HG03066 (cell line): ENCODE results near the gene COL18A1.

Experiments used
- ATAC-seq: cut with Tn5 transposase; IDR thresholded peaks from one replicate; pipeline ENCODE4 v1.9.1; 2021; ENCODE audit warnings: low read depth; ENCODE audit not compliant: unreplicated experiment

The COL18A1 gene

DNA sequence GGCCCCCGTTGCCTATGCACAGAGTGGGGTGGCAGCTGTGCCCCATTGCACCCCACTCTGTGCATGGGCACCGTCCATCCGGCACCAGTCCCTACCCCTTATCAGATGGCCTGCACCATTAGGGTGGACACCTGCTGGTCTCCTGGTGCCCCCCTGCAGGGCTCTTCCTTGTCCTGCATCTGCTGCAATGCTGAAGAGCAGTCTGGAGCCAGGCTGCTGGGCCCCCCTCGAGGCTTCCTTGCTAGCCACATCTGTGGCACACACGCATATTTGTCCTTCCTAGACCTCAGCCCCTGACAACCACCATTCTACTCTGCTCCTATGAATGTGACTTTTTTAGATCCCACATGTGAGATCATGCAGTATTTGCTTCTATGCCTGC is 56.4 kb downstream of the COL18A1 start:
- ATAC-seq, result no peak

DNA sequence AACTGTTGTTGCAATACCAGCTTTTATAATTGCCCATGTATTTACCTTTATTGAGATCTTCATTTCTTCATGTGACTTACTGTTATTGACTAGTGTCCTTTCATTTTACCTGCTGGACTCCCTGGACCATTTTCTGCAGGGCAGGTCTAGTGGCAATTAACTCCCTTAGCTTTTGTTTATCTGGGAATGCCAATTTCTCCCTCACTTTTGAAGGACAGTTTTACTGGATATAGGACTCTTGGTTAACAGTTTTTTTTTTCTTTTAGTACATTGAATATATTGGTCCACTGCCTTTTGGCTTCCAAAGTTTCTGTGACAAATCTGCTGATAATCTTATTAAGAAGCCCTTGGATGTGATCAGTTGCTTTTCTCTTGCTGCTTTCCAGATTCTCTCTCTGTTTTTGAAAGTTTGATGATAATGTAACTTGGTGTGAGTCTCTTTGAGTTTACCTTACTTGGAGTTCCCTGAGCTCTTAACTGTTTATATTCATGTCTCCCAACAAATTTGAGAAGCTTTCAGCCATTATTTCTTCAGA is 56.9 kb downstream of the COL18A1 start:
- ATAC-seq, result no peak

DNA sequence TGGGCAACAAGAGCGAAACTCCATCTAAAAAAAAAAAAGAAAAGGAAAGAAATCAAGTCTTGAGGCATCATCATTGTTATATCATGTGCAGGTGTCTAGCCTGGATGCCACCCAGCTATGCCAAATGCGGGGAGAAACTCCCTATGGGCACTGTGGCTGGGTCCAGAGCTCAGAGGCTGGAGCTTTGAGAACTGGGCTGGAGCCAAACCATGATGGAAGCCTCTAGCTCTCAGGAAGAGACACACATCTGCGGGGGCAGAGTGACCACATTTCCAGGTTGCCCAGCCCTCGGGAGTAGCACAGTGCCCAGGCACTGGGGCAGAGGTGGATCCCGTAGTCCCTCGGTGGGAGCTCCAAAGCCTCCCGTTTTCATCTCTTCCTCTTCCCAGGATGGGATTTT is 58.9 kb downstream of the COL18A1 start:
- ATAC-seq, result no peak

DNA sequence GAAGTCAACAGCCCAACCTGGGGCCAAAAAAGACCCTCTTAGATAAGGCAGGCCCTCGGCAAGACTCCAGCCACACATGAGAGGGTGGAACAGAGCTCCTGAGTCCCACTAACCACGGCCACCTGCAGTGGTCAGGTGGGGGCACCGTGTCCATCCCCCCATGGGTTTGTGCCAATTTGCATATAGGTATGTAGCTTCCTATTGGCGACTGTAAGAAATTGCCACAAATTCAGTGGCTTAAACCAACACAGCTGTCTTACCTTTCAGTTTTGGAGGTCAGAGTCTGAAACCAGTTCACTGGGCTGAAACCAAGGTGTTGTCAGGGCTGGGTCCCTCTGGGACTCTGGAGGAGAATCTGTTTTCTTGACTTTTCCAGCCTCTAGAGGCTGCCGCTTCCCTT is 59.3 kb downstream of the COL18A1 start:
- no peak for ATAC-seq

DNA sequence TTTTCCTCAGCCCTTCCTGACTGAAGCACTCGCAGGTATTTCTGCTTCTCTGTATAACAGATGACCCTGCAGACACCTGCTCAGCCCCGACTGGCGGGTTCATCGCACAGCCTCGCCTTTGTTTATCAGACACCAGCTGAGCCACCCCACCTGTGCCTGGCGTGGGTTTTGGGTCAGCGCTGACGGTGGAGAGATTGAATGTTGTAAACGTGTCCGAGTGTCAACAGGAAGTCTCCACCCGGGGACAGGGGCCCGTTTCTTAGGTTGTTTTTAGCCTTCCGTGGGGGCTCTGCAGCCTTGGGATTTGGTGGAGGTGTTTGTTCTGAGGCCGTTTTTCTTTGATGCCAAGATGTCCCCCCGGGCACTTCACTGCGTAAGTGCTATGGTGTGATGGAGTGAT is 60.1 kb downstream of the COL18A1 start:
- ATAC-seq, result no peak

DNA sequence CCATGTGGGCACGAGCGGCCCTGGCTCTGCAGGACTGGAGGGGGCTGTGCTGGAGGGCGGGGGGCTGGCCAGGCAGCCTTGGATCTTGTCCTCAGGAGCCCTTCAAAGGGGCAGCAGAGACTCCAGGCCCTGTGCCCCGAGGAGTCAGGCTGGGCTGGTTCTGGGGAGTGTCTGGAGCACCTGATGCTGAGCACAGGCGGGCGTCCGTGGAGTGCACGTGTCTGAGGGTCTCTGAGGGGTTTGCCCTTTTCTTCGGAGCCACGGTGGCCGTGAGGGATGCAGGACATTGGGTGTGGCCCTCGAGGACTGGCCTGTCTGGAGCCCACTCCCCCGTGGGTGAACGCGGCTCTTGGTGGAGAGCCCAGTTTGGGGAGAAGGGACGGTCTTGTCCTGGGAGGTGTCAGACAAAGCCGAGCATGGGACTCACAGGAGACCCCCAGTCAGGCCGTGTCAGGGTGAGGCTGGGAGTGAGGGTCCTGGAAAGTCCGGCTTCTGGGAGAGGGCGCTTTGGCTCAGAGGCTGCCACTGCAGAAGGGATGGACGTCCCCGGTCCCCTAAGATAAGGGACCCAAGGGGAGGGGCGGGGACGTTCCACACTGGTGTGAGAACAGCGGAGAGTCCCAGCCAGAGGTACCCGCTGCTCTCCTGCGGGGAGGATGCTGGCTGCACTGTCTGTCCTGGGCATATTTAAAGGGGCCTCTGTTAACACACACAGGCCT is 60.8 kb downstream of the COL18A1 start:
- ATAC-seq, result no peak

DNA sequence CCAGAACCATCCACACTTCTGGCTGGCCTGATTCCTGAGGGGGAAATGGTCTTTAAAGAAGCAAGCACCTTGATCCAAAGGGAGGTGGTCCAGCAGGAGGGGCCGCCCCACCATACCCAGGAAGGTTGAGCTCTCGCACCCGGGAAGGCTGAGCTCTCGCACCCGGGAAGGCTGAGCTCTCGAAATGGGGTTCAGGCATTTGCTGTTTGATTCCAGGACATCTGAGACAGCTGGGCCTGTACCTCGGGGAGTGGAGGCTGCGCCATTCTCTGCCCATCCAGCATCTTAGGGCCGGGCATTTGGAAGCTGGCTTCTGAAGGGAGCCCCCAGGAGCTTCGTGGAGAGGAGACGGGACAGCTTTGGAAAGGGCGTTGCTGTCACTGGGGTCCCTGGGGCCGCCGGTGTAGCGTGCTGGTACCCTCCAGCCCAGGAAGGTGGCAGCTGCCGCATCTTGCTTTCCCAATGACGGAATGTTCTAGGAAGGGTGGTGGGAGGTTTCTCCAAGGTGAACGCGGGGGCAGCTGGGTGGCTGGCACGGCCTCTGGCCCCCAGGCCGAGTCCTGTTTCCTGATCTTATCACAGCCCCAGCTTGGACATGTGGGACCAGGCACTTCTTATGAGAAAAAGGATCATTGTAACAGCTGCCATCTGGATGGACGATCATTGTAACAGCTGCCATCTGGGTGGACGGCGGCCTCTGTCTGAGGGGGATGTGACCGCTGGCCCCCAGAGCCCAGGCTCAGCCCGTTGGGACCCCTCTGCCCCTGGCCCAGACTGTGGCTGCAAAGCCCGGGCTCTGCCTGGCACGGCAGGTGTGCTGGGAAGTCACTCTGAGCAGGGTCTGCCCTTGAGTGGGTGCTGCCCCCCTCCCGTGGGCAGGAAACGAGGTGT is 61.6 kb downstream of the COL18A1 start:
- ATAC-seq, result no peak

DNA sequence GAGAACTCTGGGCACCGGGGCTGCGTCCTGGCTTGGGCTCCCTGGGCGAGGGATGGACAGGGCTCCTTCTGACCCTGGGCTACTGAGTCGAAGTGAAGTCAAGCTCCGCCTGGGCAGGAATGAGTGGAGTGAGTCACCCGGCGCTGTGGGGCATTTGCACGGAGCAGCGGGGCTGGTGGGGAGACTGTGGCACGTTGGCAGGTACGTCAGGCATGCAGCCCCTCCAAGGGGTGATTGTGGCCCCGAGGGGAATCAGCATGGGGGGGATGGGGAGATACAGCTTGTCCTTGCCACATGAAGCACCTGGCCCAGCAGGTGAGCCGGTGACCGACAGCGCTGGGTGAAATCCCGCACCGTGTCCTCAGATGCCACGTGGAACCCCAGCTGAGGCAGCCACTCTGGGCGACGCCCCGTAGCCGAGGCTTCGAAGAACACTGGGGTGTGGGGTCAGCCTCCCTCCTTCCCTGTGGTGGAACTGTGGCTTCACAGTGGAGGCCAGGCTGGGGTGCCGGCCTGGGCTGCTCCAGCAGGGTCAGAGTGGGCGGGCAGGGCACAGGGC is 62.3 kb downstream of the COL18A1 start:
- ATAC-seq, result no peak

DNA sequence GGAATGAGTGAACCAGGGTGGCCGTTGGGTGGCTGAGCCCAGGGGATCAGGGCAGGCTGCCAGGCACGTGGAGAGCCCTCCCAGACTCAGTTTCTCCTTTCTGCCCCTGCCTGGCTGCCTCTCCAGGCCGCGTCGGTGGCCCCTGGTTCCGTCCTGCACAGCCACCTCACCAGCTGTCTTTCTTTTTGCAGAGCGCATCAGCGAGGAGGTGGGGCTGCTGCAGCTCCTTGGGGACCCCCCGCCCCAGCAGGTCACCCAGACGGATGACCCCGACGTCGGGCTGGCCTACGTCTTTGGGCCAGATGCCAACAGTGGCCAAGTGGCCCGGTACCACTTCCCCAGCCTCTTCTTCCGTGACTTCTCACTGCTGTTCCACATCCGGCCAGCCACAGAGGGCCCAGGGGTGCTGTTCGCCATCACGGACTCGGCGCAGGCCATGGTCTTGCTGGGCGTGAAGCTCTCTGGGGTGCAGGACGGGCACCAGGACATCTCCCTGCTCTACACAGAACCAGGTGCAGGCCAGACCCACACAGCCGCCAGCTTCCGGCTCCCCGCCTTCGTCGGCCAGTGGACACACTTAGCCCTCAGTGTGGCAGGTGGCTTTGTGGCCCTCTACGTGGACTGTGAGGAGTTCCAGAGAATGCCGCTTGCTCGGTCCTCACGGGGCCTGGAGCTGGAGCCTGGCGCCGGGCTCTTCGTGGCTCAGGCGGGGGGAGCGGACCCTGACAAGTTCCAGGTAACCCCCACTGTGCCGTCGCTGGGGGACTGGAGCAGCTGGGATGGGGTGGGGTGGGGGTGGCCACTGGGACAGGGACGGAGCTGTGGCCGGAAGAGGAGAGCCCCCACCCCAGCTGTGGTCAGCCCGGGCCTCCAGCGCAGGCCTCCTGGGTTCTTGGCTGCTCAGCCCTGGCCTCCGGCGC is 63.3 kb downstream of the COL18A1 start:
- ATAC-seq, result no peak

DNA sequence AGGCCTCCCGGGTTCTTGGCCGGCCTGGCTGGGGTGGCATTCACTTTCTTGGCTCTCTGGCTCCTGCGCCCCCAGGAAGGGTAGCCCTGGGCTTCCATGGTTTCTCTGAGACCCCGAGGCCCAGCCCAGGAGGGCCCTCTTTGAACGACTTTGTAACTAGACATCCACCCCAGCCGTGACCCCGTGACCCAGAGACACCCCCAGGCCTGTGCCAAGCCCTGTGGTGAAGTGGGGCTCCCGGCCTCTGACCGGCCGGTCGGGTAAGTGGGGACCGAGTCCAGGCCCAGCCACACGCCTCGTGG is 64.0 kb downstream of the COL18A1 start:
- ATAC-seq, result no peak

DNA sequence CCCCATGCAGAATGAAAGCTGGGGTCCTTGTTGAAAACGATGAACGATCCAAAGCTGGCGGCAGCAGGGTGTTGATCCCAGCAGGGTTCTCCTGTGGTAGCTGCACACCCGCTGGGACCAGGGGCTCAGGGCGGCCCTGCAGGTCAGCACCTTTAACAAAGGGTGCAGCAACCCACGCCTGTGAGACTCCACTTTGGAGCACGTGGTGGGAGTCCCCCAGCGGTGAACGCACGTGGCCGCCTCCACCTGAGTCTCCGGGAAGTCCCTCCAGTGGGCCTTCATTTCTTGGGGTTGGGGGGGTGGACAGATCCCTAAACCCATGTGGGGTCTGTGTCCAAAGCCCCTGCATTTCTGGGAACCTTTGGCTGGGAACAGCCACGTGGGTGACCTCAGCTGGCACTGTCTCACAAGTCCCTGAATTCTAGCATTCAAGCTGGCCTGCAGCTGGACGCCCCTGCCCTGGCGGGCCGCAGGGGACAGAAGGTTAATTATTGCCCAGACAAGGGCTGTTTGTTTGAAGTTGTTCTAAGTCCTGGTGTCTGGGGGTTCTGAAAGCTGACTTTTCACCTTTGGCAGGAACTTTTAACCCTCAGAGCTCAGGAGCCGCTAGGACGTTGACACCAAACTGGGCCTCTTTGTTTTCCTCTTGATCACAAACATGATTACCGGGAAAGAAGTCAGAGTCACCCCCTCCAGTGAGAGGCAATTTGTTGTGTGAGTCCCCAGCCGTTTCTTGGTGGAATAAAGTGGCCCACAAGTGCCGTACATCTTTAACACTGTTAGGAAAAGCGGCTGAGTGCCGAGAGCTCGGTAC is 64.5 kb downstream of the COL18A1 start:
- no peak for ATAC-seq

DNA sequence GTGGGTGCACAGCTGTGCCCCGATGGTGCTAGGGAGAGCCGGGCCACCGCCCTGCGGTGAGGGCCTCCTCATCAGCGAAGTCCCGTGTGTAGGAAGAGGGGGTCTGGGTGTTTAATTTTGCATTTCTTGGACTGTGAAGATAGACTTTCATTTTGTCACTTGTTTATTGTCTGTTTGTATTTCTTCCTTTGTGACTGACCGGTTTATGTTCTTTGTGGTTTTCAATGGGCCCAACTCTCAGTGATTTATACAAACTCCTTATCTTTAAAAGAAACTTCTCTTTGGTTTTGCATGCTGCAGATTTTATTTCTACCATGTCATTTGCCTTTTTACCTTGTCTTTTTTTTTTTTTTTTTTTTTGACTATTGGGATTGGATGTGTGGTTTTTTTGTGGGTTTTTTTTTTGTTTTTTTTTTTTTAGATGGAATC is 65.1 kb downstream of the COL18A1 start:
- ATAC-seq, result no peak

DNA sequence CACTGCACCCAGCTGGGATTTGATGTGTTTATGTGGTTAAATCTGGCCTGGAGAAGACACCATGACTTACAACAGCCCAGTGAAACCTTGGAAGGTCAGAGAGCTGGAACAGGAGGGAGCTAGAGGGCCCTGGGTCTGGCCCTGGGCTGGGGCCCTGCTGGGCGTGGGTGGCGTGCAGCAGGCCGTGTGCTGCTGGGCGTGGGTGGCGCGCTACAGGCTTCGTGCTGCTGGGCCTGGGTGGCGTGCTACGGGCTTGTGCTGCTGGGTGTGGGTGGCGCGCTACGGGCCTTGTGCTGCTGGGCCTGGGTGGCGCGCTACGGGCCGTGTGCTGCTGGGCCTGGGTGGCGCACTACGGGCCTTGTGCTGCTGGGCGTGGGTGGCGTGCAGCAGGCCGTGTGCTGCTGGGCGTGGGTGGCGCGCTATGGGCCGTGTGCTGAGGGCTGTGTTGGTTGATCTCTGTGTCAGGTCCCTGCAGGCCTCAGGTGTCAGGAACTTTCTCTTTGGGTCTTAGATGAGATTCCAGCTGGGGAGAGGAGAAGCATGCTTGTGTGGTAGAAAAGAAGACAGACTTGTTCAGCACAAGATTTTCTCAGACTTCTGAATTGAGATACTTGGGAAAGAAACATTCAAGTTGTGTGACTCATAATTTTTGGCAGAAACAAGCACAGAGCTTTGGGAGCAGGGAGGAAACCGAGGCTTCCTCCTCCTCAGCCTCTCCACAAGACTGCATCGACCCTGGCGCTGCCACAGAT is 66.0 kb downstream of the COL18A1 start:
- no peak for ATAC-seq

DNA sequence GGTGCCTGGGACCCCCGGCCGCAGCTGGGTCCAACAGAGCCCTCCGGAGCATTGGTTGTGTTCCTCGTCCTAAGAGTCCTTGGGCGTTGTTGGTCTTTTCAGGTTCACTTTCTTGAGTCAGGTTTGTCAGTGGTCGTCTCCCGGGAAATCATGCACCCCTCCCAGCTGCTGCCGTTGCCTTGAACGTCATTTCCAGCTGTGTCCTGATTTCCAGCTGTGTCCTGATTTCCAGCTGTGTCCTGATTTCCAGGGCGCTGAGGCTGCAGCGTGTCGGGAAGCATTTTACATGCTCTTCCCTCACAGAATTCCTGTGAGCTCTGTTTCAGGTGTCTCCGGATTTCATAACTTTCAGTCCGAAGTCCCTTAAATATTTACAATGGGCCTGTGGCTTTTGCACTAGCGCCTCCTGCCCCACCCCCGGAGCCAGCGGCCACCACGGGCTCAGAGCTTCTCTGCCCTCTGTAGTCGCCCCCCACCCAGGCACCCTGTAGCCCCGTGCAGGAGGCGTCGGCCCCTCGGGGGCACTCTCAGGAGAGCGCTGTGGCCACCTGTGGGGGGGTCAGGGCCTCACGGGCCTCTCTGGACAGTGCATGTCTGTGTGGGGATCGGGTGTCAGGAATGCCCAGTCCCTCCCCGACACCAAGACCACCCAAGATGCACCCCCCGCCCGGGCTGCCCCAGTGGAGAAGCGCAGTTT is 66.7 kb downstream of the COL18A1 start:
- ATAC-seq, result no peak

DNA sequence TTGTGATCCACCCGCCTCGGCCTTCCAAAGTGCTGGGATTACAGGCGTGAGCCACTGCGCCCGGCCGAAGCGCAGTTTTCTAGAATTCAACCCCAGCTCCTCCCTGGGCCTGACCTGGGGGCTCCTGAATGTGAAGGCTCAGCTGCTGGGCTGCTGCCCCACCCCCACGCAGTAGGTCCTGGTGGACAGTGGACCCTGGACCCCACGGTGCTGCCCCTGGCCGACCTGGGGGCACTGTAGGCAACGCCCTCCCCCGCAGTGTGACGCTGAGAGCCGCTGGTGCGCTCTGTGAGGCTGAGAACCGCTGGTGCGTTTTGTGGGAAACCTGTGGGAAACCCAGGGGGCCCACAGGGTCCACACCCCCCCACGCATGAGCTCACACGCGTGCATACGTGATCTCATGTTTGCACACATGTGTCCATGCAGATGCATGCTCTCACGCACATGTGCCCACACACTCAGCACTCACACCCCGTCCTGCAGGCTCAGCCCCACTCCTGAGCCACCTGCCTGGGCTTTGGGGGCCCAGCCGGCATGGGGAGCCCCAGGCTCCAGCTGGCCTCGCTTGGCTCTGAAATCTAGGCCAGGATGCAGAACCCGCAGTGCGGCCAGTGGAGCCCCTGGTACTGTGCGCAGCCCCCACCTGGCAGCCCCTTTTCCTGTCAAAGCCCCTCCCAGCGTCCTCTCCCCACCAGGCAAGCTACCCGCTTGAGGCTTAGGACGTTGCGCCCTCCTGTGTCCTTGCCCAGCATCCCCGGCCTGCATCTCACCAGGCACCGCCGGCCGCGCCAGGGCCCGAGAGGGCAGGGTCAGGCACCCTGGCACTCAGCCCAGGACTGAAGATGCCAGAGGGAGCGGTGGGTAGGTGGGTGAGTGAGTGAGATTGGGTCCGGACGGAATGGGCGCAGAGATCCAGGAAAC is 67.7 kb downstream of the COL18A1 start:
- ATAC-seq, result no peak

DNA sequence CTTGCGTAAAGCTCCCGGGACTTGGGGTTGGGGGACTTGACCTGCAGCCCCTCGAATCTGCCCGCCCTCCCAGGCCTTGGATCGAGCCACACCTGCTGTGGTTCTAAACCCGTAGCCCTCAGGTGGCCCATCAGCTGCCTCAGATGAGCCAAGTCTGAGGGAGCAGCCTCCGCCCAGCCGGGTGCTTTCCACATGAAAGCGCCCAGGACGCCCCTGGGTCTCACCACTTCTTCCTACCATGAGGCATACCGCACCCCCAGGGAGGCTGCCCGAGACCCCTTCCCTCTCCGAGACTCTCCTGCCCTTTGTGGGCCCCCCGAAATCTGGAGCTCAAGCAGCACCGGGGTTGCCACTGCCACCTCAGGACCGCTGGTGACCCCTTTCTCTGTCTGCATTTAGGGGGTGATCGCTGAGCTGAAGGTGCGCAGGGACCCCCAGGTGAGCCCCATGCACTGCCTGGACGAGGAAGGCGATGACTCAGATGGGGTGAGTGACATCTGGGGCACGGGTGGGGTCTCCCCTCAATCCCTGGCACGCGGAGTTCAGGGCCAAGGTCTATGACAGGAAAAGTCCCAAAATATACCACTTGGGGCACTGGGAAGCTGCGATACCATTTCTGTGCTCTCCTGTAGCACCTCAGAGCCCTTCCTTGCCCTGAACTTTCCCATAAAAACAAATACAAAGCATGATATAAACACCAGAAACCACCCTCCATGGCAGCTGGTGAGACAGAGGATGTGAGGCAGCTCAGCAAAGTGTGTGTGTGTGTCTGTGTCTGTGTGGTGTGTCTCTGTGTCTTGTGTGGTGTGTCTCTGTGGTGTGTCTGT is 68.7 kb downstream of the COL18A1 start:
- no peak for ATAC-seq
